Body of pancreas (tissue), 4 donors: ENCODE results near the gene MPLKIP. TPM values are rescaled to one million over a fixed set of nuclear protein-coding genes. Genes with fewer than 3 reads are reported as not detected.

ENCODE experiments used
- ATAC-seq: fragments of 150-250 bp; one replicate; pipeline ENCODE4 v1.9.1; 2016
- DNase-seq, 4 donors: peaks; one replicate each; pipeline ENCODE4 v3.0.0-alpha.2; 2019
- H3K27ac ChIP-seq, 4 donors: fragments of 200-600 bp; sonication (generic); 1 replicate in 3 of 4; 2 replicates in 1 of 4; pipeline versions ENCODE4 v1.5.1 to v1.6.1; 2016 to 2019; ENCODE audit warnings: mild to moderate bottlenecking in 1 of 4, mixed read lengths in 1 of 4, moderate library complexity in 1 of 4
- H3K27me3 ChIP-seq, 2 donors: fragments of 200-600 bp; sonication (generic); one replicate each; pipeline ENCODE4 v1.6.0; 2016; ENCODE audit warnings: mild to moderate bottlenecking in 1 of 2
- H3K36me3 ChIP-seq, 2 donors: fragments of 200-600 bp; sonication (generic); replicated peaks in 1 of 2; 2 replicates each; pipeline ENCODE4 v1.5.1; 2016; ENCODE audit warnings: low read depth in 2 of 2; ENCODE audit not compliant: insufficient read depth in 1 of 2
- H3K4me1 ChIP-seq: fragments of 200-600 bp; sonication (generic); one replicate; pipeline ENCODE4 v1.6.0; 2016
- H3K4me3 ChIP-seq, 2 donors: fragments of 200-600 bp; sonication (generic); 1 replicate in 1 of 2; 2 replicates in 1 of 2; pipeline ENCODE4 v1.5.1; 2016 to 2019
- H3K9me3 ChIP-seq, 3 donors: fragments of 200-600 bp; sonication (generic); 1 replicate in 2 of 3; 2 replicates in 1 of 3; pipeline ENCODE4 v1.5.1; 2016
- CTCF ChIP-seq, 7 experiments: fragments of 450-650 bp in 4 of 7; fragments of 200-600 bp in 3 of 7; sonication (generic) in 3 of 7; IDR thresholded peaks; one replicate each; pipeline ENCODE4 v1.5.1; 2016 to 2019; ENCODE audit warnings: antibody characterized with exemption in 7 of 7
- POLR2A ChIP-seq, 3 donors: fragments of 450-650 bp; IDR thresholded peaks; one replicate each; pipeline ENCODE4 v1.6.1; 2016; ENCODE audit warnings: antibody characterized with exemption in 3 of 3, mild to moderate bottlenecking in 2 of 3
- WGBS, 2 donors: methylation state at CpG; one replicate each; pipeline ENCODE4 v1.1.5; 2017; 5-methylcytosine and 5-hydroxymethylcytosine counted together
- intact Hi-C: fragments of 100-400 bp; cut with DNase I; formaldehyde crosslinking; loops from one replicate; pipeline ENCODE4 v1.15.1; 2023
- small RNA-seq: library from RNA; depleted of rRNA; stranded (forward); fragments of <200 nt; gene quantifications from one replicate; pipeline ENCODE3, GENCODE V24; 2016
- total RNA-seq, 2 donors: library from RNA; depleted of rRNA; stranded (reverse); fragments of >200 nt; gene quantifications; one replicate each; pipeline ENCODE4 v1.1.0, GENCODE V29; 2016

Gene MPLKIP
- total RNA-seq, 2 donors from 2014 or later: 4.6 to 9.9 TPM

DNA sequence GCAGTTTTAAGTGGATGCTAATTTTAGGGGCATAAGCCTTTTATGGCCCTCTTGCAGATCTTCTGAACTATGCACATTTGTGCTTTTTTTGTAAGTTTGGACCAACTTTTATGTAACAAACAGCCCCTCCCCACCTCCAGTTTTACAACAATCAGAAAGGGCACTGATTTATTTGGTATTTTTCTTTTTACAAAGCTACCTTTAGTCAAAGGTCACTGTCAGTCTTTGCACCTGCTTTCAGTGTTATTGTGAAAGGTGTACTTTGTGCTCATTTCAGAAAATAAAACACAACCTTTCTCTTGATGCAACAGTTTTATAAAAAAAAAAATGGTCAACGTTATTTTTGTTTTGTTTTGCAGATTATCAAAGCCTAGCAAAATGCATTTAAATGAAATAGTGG, 39.2 kb downstream of the MPLKIP start:
- intact Hi-C loops: no loop called here
- WGBS, 2 donors: 46 to 56% methylated on average over 1 of the region's 1 CpG
- Histone ChIP-seq H3K36me3 (peaks cover 0 to 15% of the 10 kb centered on the region in 2 donors), H3K9me3 (no peaks in the 10 kb centered on the region), H3K27ac (peak overlapping the region in 1 of 4 donors; percentile 17), H3K4me3 (no peak overlapping the region), H3K4me1 (peaks cover 43% of the 10 kb centered on the region), H3K27me3 (no peaks in the 10 kb centered on the region)
- TF ChIP-seq CTCF (IDR thresholded peaks at IDR 0.05) (no peak), POLR2A (IDR thresholded peaks at IDR 0.05) (no peak)
- DNase-seq (no peak), ATAC-seq (no peak)

- H3K36me3 ChIP-seq: peaks cover 2 to 19% of the 10 kb centered on the region in 2 donors
- intact Hi-C loops: no loop called here
- DNase-seq: peak in 1 of 4 donors; percentile 8
- ATAC-seq: peak; percentile 63
- TF ChIP-seq POLR2A (IDR thresholded peaks at IDR 0.05) (no peak), CTCF (IDR thresholded peaks at IDR 0.05) (no peak)
- H3K9me3 ChIP-seq: no peaks in the 10 kb centered on the region
- no peaks in the 10 kb centered on the region for H3K27me3 ChIP-seq
- 64 to 65% methylated on average over 8 of the region's 8 CpGs for WGBS, 2 donors
- H3K4me1 ChIP-seq: peaks cover 30% of the 10 kb centered on the region
- no peak overlapping the region for H3K4me3 ChIP-seq
- peak overlapping the region in 2 of 4 donors; percentile 6 to 45 for H3K27ac ChIP-seq
These were observed 40.6 kb downstream of the MPLKIP start for GRCh38 chr7:40093631-40094350.

DNA sequence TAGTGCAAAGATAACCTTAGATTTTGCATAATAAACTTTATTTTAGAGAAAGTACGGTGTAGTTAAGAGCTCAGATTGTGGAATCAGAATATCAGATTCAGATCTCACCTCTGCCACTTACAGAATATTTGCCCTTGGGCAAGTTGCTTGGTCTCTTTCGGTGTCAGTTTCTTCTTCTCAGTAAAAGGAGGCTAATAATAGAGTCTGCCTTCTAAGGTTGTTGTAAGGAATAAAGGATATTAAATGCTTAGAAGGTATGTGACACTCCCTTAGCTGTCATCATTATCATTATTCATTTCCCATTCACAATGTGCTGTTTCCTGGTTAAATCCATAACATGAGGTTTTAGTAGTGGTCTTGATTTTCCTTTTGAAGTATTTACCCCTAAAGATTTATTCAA, 42.2 kb downstream of the MPLKIP start:
- H3K27ac ChIP-seq: no peak overlapping the region
- 73 to 87% methylated on average over 2 of the region's 2 CpGs for WGBS, 2 donors
- no peaks in the 10 kb centered on the region for H3K27me3 ChIP-seq
- no peak for ATAC-seq
- TF ChIP-seq CTCF (IDR thresholded peaks at IDR 0.05) (no peak), POLR2A (IDR thresholded peaks at IDR 0.05) (no peak)
- no peak overlapping the region for H3K4me3 ChIP-seq
- H3K4me1 ChIP-seq: peaks cover 15% of the 10 kb centered on the region
- peaks cover 7 to 25% of the 10 kb centered on the region in 2 donors for H3K36me3 ChIP-seq
- no peak for DNase-seq
- no peaks in the 10 kb centered on the region for H3K9me3 ChIP-seq
- intact Hi-C loops: no loop called here

GRCh38 chr7:40077849-40078248, 56.6 kb downstream of the MPLKIP start:
- H3K27ac ChIP-seq: no peak overlapping the region
- ATAC-seq (no peak), DNase-seq (no peak)
- WGBS, 2 donors: 64 to 65% methylated on average over 3 of the region's 3 CpGs
- no peaks in the 10 kb centered on the region for H3K27me3 ChIP-seq
- H3K4me1 ChIP-seq: no peaks in the 10 kb centered on the region
- TF ChIP-seq POLR2A (IDR thresholded peaks at IDR 0.05) (no peak), CTCF (IDR thresholded peaks at IDR 0.05) (no peak)
- H3K4me3 ChIP-seq: no peak overlapping the region
- no peaks in the 10 kb centered on the region for H3K9me3 ChIP-seq
- intact Hi-C loops: no loop called here
- H3K36me3 ChIP-seq: peaks cover 0 to 4% of the 10 kb centered on the region in 2 donors

Small RNA genes within 50 kb of the gene (small RNA-seq; reads per million reads assigned to genes)
- gene AC006023.1 (not detected), gene AC006023.2 (not detected)

Other genes starting within 250 kb of the MPLKIP start
- 10 to 100 TPM; 73.2 to 97.6 TPM for gene CDK13, start 184.4 kb downstream of the MPLKIP start, total RNA-seq
- gene SUGCT, start 383 bp upstream of the MPLKIP start, total RNA-seq: 1 to 10 TPM in 1 of 2 donors, under 1 TPM in 1; 0.78 to 1.3 TPM